GM23338 (cell line): ENCODE measurements around the gene NDUFAF8. TPM values are rescaled to one million over a fixed set of nuclear protein-coding genes. Genes with fewer than 3 reads are reported as not detected.

Source experiments
- ATAC-seq: fragments of 200-7000 bp; cut with Tn5 transposase; 3 replicates; pipeline ENCODE4 v1.9.1; 2020
- DNase-seq: peaks from one replicate; pipeline ENCODE4 v3.0.0-alpha.2; 2015; ENCODE audit warnings: low spot score
- H2AFZ ChIP-seq: fragments of 200-600 bp; sonication (generic); 2 replicates; pipeline ENCODE4 v1.8.0; 2016; ENCODE audit warnings: antibody characterized with exemption, mild to moderate bottlenecking, moderate library complexity
- H3F3A ChIP-seq: fragments of 200-600 bp; sonication (generic); replicated peaks from 2 replicates; pipeline ENCODE4 v1.8.0; 2017; ENCODE audit warnings: antibody characterized with exemption, mixed run types, low read depth
- H3K27ac ChIP-seq: fragments of 200-600 bp; sonication (generic); 2 replicates; pipeline ENCODE4 v1.6.1; 2016; ENCODE audit warnings: low read depth
- H3K27me3 ChIP-seq: fragments of 200-600 bp; sonication (generic); 2 replicates; pipeline ENCODE4 v1.8.0; 2016; ENCODE audit warnings: mild to moderate bottlenecking, mixed run types, moderate library complexity; ENCODE audit not compliant: insufficient read depth
- H3K36me3 ChIP-seq: fragments of 200-600 bp; sonication (generic); 2 replicates; pipeline ENCODE4 v1.8.0; 2016; ENCODE audit warnings: mild to moderate bottlenecking; ENCODE audit not compliant: insufficient read depth
- H3K4me1 ChIP-seq: fragments of 200-600 bp; sonication (generic); 2 replicates; pipeline ENCODE4 v1.8.0; 2016; ENCODE audit warnings: mild to moderate bottlenecking, moderate library complexity; ENCODE audit not compliant: insufficient read depth
- H3K4me2 ChIP-seq: fragments of 200-600 bp; sonication (generic); 2 replicates; pipeline ENCODE4 v1.7.1; 2017; ENCODE audit warnings: mixed run types
- H3K4me3 ChIP-seq: fragments of 200-600 bp; sonication (generic); 2 replicates; pipeline ENCODE4 v1.6.1; 2016; ENCODE audit warnings: mixed run types
- H3K79me2 ChIP-seq: fragments of 200-600 bp; sonication (generic); replicated peaks from 2 replicates; pipeline ENCODE4 v1.8.0; 2017; ENCODE audit warnings: mild to moderate bottlenecking; ENCODE audit not compliant: insufficient read depth
- H3K9me2 ChIP-seq: fragments of 200-600 bp; sonication (generic); 2 replicates; pipeline ENCODE4 v1.8.0; 2017; ENCODE audit not compliant: insufficient read depth
- H4K20me1 ChIP-seq: fragments of 200-600 bp; sonication (generic); replicated peaks from 2 replicates; pipeline ENCODE4 v1.8.0; 2017; ENCODE audit warnings: mild to moderate bottlenecking; ENCODE audit not compliant: insufficient read depth
- H3K27ac Mint-ChIP-seq: 2 replicates; pipeline ENCODE4 v1.8.0; 2020; ENCODE audit warnings: inconsistent platforms, mild to moderate bottlenecking, moderate library complexity, mixed read lengths
- H3K27me3 Mint-ChIP-seq: 3 replicates; pipeline ENCODE4 v1.8.0; 2022; ENCODE audit warnings: low read depth, mild to moderate bottlenecking, moderate library complexity, mixed read lengths, inconsistent platforms; ENCODE audit not compliant: insufficient read depth, poor library complexity
- H3K36me3 Mint-ChIP-seq: 3 replicates; pipeline ENCODE4 v1.8.0; 2021; ENCODE audit warnings: low read depth, mild to moderate bottlenecking, inconsistent platforms, moderate library complexity, mixed read lengths
- H3K4me1 Mint-ChIP-seq: 3 replicates; pipeline ENCODE4 v1.8.0; 2020; ENCODE audit warnings: mild to moderate bottlenecking, inconsistent platforms, mixed read lengths
- H3K4me3 Mint-ChIP-seq: 3 replicates; pipeline ENCODE4 v1.8.0; 2021; ENCODE audit warnings: moderate library complexity, mild to moderate bottlenecking, inconsistent platforms, mixed read lengths
- H3K9me3 Mint-ChIP-seq: 3 replicates; pipeline ENCODE4 v1.8.0; 2020; ENCODE audit warnings: moderate library complexity, mild to moderate bottlenecking, inconsistent platforms, mixed read lengths
- CREB1 ChIP-seq: fragments of 250-450 bp; sonication (Bioruptor Pico); IDR thresholded peaks from 2 replicates; pipeline ENCODE4 v1.5.0; 2020; ENCODE audit warnings: low read depth, mild to moderate bottlenecking, moderate library complexity
- CTCF ChIP-seq, 2 experiments: fragments of 200-600 bp in 1 of 2; sonication (generic) in 1 of 2; conservative IDR thresholded peaks; 2 replicates each; pipeline versions ENCODE4 v1.5.1 to v1.6.1; 2016 to 2017; ENCODE audit warnings: antibody characterized with exemption in 2 of 2, low read depth in 2 of 2, mild to moderate bottlenecking in 2 of 2, moderate library complexity in 1 of 2
- ETS1 ChIP-seq: IDR thresholded peaks from 2 replicates; pipeline ENCODE4 v1.6.1; 2016; ENCODE audit warnings: antibody characterized with exemption
- EZH2 ChIP-seq: fragments of 200-600 bp; sonication (generic); IDR thresholded peaks from one replicate; pipeline ENCODE4 v1.8.0; 2017; ENCODE audit warnings: antibody characterized with exemption, mild to moderate bottlenecking, low read depth; ENCODE audit not compliant: unreplicated experiment
- EZH2phosphoT487 ChIP-seq: fragments of 200-600 bp; sonication (generic); IDR thresholded peaks from one replicate; pipeline ENCODE4 v1.8.1; 2018; ENCODE audit warnings: antibody characterized with exemption; ENCODE audit not compliant: unreplicated experiment
- JUNB ChIP-seq: IDR thresholded peaks from one replicate; pipeline ENCODE4 v1.6.1; 2016; ENCODE audit warnings: antibody characterized with exemption; ENCODE audit not compliant: unreplicated experiment
- NANOG ChIP-seq: IDR thresholded peaks from 2 replicates; pipeline ENCODE4 v1.6.1; 2016; ENCODE audit warnings: antibody characterized with exemption, borderline replicate concordance
- POLR2AphosphoS5 ChIP-seq: IDR thresholded peaks from 2 replicates; pipeline ENCODE4 v1.6.1; 2016; ENCODE audit warnings: antibody characterized with exemption, low read depth
- REST ChIP-seq: IDR thresholded peaks from one replicate; pipeline ENCODE4 v1.6.1; 2018; ENCODE audit warnings: antibody characterized with exemption; ENCODE audit not compliant: unreplicated experiment
- STAT1 ChIP-seq: IDR thresholded peaks from one replicate; pipeline ENCODE4 v1.6.1; 2016; ENCODE audit warnings: antibody characterized with exemption; ENCODE audit not compliant: unreplicated experiment
- ZNF114 ChIP-seq: fragments of 250-450 bp; sonication (Bioruptor Pico); IDR thresholded peaks from 2 replicates; pipeline ENCODE4 v1.5.0; 2020; ENCODE audit warnings: mild to moderate bottlenecking, moderate library complexity
- ZNF331 ChIP-seq: fragments of 250-450 bp; sonication (Bioruptor Pico); IDR thresholded peaks from 2 replicates; pipeline ENCODE4 v1.5.0; 2020; ENCODE audit warnings: low read depth, mild to moderate bottlenecking, moderate library complexity
- ZNF462 ChIP-seq: fragments of 250-450 bp; sonication (Bioruptor Pico); IDR thresholded peaks from 2 replicates; pipeline ENCODE4 v1.5.0; 2020; ENCODE audit warnings: mild to moderate bottlenecking, moderate library complexity
- polyA plus RNA-seq: library from polyadenylated mRNA; unstranded; fragments of >200 nt; fragmentation: Nextera tagmentation; extraction: Ambion mirVana; gene quantifications from 2 replicates; pipeline ENCODE4 v1.2.1, GENCODE V29; 2016
- total RNA-seq: library from RNA; depleted of rRNA; stranded (reverse); fragments of >200 nt; shearing (Covaris generic); gene quantifications from 2 replicates; pipeline ENCODE4 v1.2.3, GENCODE V29; 2014

The NDUFAF8 gene
- total and polyA plus RNA-seq, 2 experiments from 2014 or later = 21.5 to 156 TPM

DNA sequence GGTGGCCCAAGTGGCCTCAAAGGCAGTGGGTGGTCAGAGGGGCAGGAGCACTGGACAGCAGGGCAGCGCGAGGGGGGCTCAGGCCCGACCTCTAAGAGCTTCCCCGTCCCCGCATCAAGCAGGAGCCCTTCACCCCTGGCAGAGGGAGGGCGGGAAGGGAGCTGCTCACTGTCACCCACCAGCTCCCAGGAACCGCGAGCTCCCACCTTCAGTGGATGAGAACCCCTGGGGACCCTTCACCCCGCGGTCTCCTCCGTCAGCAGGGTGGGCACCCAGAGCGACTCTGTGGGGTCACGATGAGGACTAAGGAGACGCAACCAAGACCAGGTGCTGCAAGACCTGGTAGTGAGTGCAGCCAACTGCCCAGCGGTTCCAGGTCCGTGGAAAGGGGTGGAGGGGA is 30.0 kb upstream of the NDUFAF8 start:
- no peak for ATAC-seq
- H3K36me3 Mint-ChIP-seq = no peaks in the 10 kb centered on the region; the same call in 2 of the 3 replicates
- Histone ChIP-seq H3K4me3 (no peak overlapping the region), H3K79me2 (peaks cover 12% of the 10 kb centered on the region), H4K20me1 (peaks cover 3% of the 10 kb centered on the region; the same call in 1 of the 2 replicates), H3K27me3 (no peaks in the 10 kb centered on the region), H3K27ac (no peak overlapping the region), H3K4me1 (no peaks in the 10 kb centered on the region), H3K36me3 (no peaks in the 10 kb centered on the region), H3F3A (no peaks in the 10 kb centered on the region; the same call in 1 of the 2 replicates), H3K9me2 (no peaks in the 10 kb centered on the region), H3K4me2 (no peak overlapping the region), H2AFZ (no peak overlapping the region)
- peaks cover 7% of the 10 kb centered on the region for H3K27me3 Mint-ChIP-seq
- no peak for DNase-seq
- no peak overlapping the region for H3K27ac Mint-ChIP-seq
- no peaks in the 10 kb centered on the region; the same call in 2 of the 3 replicates for H3K9me3 Mint-ChIP-seq
- TF ChIP-seq ZNF462 (CRISPR knock-in tag) (no peak), ZNF331 (CRISPR knock-in tag) (no peak), STAT1 (no peak), CREB1 (CRISPR knock-in tag) (no peak), NANOG (no peak), POLR2AphosphoS5 (no peak), JUNB (no peak), ZNF114 (CRISPR knock-in tag) (no peak), ETS1 (no peak), CTCF (conservative IDR thresholded peaks at IDR 0.05; ENCODE audit: low read depth in 2 of 2) (no peak), EZH2 (no peak), EZH2phosphoT487 (no peak), REST (no peak)
- no peaks in the 10 kb centered on the region for H3K4me1 Mint-ChIP-seq
- no peak overlapping the region for H3K4me3 Mint-ChIP-seq
